Mesothelial cell of epicardium (in vitro differentiated cells): Measurements from ENCODE around the gene ERGIC3. TPM values are rescaled to one million over a fixed set of nuclear protein-coding genes. Genes with fewer than 3 reads are reported as not detected.
"Not testable (repeated sequence)": the region's sequence is repeated elsewhere in the genome, so short reads cannot be mapped to it uniquely, and the experiment has no call there.

ENCODE experiments used
- DNase-seq, 2 experiments: peaks; one replicate each; pipeline ENCODE4 v3.0.0; 2021; ENCODE audit warnings: low spot score in 2 of 2; ENCODE audit not compliant: unreplicated experiment in 2 of 2
- H3K27ac Mint-ChIP-seq: 2 replicates; pipeline ENCODE4 v1.8.0; 2021; ENCODE audit warnings: mixed read lengths
- H3K27me3 Mint-ChIP-seq: 2 replicates; pipeline ENCODE4 v1.8.0; 2021; ENCODE audit warnings: low read depth, mixed read lengths
- H3K36me3 Mint-ChIP-seq: 2 replicates; pipeline ENCODE4 v1.8.0; 2021; ENCODE audit warnings: mixed read lengths
- H3K4me1 Mint-ChIP-seq: 2 replicates; pipeline ENCODE4 v1.8.0; 2021; ENCODE audit warnings: mixed read lengths
- H3K4me3 Mint-ChIP-seq: 2 replicates; pipeline ENCODE4 v1.8.0; 2021; ENCODE audit warnings: mild to moderate bottlenecking, moderate library complexity, mixed read lengths
- H3K9me3 Mint-ChIP-seq: 2 replicates; pipeline ENCODE4 v1.8.0; 2021; ENCODE audit warnings: mixed read lengths
- total RNA-seq: library from RNA; stranded (reverse); gene quantifications from 3 replicates; pipeline ENCODE4 v1.2.1, GENCODE V29; 2021
- TF ChIP-seq, protein P1 (sequence below): fragments of 200-600 bp; sonication (generic); IDR thresholded peaks from one replicate; pipeline ENCODE4 v1.5.0; 2021; ENCODE audit warnings: antibody characterized with exemption; ENCODE audit not compliant: unreplicated experiment

The ERGIC3 gene
- total RNA-seq, 1 donor from 2014 or later: 255 TPM

- no peaks in the 10 kb centered on the region for H3K27me3 Mint-ChIP-seq
- TF ChIP-seq, protein P1, sequence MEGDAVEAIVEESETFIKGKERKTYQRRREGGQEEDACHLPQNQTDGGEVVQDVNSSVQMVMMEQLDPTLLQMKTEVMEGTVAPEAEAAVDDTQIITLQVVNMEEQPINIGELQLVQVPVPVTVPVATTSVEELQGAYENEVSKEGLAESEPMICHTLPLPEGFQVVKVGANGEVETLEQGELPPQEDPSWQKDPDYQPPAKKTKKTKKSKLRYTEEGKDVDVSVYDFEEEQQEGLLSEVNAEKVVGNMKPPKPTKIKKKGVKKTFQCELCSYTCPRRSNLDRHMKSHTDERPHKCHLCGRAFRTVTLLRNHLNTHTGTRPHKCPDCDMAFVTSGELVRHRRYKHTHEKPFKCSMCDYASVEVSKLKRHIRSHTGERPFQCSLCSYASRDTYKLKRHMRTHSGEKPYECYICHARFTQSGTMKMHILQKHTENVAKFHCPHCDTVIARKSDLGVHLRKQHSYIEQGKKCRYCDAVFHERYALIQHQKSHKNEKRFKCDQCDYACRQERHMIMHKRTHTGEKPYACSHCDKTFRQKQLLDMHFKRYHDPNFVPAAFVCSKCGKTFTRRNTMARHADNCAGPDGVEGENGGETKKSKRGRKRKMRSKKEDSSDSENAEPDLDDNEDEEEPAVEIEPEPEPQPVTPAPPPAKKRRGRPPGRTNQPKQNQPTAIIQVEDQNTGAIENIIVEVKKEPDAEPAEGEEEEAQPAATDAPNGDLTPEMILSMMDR: no peak
- H3K4me3 Mint-ChIP-seq: peak overlapping the region; percentile 88
- H3K27ac Mint-ChIP-seq: peak overlapping the region; percentile 89
- peaks cover 5% of the 10 kb centered on the region for H3K36me3 Mint-ChIP-seq
- DNase-seq: no peak
- H3K9me3 Mint-ChIP-seq: no peaks in the 10 kb centered on the region
- peaks cover 18% of the 10 kb centered on the region for H3K4me1 Mint-ChIP-seq
Measured at GRCh38 chr20:35541118-35541782, 628 bp upstream of the ERGIC3 start.

GRCh38 chr20:35542990-35543389, 1.1 kb downstream of the ERGIC3 start:
- Mint-ChIP-seq H3K36me3 (peaks cover 5% of the 10 kb centered on the region), H3K4me1 (peaks cover 18% of the 10 kb centered on the region), H3K4me3 (peak overlapping the region; percentile 88), H3K27me3 (no peaks in the 10 kb centered on the region), H3K27ac (no peak overlapping the region), H3K9me3 (no peaks in the 10 kb centered on the region)
- TF ChIP-seq, protein P1: no peak
- DNase-seq: no peak

- peaks cover 18% of the 10 kb centered on the region for H3K4me1 Mint-ChIP-seq
- no peaks in the 10 kb centered on the region for H3K9me3 Mint-ChIP-seq
- H3K27me3 Mint-ChIP-seq: no peaks in the 10 kb centered on the region
- no peak for DNase-seq
- peak overlapping the region; percentile 18 for H3K4me3 Mint-ChIP-seq
- H3K36me3 Mint-ChIP-seq: peaks cover 9% of the 10 kb centered on the region
- no peak overlapping the region for H3K27ac Mint-ChIP-seq
- TF ChIP-seq, protein P1: no peak
Measured at GRCh38 chr20:35544436-35544835, 2.6 kb downstream of the ERGIC3 start.

GRCh38 chr20:35544941-35545340, 3.1 kb downstream of the ERGIC3 start:
- H3K4me1 Mint-ChIP-seq: peaks cover 17% of the 10 kb centered on the region
- not testable (repeated sequence) for H3K9me3 Mint-ChIP-seq, DNase-seq

DNA sequence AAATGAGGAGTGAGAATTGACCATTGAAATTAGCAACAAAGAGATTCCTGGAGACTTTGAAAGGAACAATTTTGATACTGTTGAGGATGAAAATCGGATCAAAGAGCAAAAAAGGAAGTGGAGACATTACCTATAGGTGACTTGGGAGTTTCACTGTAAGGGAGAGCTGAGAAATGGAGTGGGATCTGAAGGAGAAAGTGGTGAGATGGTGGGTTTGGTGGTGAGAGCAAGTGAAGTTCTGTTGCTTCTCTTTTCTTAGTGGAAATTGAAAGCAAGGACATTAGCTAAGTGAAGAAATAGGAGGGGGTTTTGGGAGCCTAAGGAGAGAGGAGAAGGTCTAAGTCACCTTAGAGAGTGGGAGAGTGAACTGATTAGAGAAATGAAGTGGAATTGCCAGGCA, 4.2 kb downstream of the ERGIC3 start:
- TF ChIP-seq, protein P1: no peak
- H3K4me3 Mint-ChIP-seq: no peak overlapping the region
- no peaks in the 10 kb centered on the region for H3K9me3 Mint-ChIP-seq
- H3K27ac Mint-ChIP-seq: no peak overlapping the region
- H3K27me3 Mint-ChIP-seq: no peaks in the 10 kb centered on the region
- peaks cover 14% of the 10 kb centered on the region for H3K4me1 Mint-ChIP-seq
- no peak for DNase-seq
- peaks cover 12% of the 10 kb centered on the region for H3K36me3 Mint-ChIP-seq

More at GRCh38 chr20:35544941-35545340, 3.1 kb downstream of the ERGIC3 start:
- H3K36me3 Mint-ChIP-seq: peaks cover 11% of the 10 kb centered on the region
- not testable (repeated sequence) for H3K27me3 Mint-ChIP-seq, H3K4me3 Mint-ChIP-seq, H3K27ac Mint-ChIP-seq

DNA sequence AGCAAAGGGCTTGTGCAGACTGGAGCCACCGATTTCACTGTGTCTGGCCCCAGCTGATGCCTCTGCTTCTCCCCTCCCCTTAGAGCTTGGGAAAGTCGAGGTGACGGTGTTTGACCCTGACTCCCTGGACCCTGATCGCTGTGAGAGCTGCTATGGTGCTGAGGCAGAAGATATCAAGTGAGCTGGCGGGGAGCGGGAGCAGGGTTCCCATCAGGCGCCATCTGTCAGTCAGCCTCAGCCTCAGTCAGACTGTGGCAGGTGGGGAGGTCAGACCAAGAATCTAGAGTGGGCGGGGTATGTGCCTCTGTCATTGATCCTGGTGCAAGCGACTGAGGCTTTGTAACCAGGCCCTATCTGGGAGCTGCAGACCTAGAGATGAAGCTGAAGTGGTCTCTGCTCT, 5.5 kb downstream of the ERGIC3 start:
- Mint-ChIP-seq H3K4me1 (peaks cover 6% of the 10 kb centered on the region), H3K4me3 (no peak overlapping the region), H3K27me3 (no peaks in the 10 kb centered on the region), H3K36me3 (peaks cover 12% of the 10 kb centered on the region), H3K27ac (no peak overlapping the region), H3K9me3 (no peaks in the 10 kb centered on the region)
- no peak for DNase-seq
- TF ChIP-seq, protein P1: no peak
